ENCODE data around the gene NRP1.

- no peak for TF ChIP-seq POLR2A (IDR thresholded peaks at IDR 0.05)
- TF ChIP-seq CTCF (IDR thresholded peaks at IDR 0.05): no peak
Observed at GRCh38 chr10:33331379-33331694, 3.1 kb downstream of the NRP1 start.

Data from lower leg skin (tissue), 3 donors.